ENCODE measurements around the gene ESPL1.

The ESPL1 gene

GRCh38 chr12:53267999-53268629 lies at the start of gene ESPL1:
Gene ESPL1, plus strand, starts transcription at chr12:53268299. Its CDS starts 468 bp downstream, at chr12:53268767.
- peak; percentile 81 for DNase-seq

GRCh38 chr12:53218551-53219291 lies 49.4 kb upstream of the ESPL1 start:
- DNase-seq, result no peak

DNA sequence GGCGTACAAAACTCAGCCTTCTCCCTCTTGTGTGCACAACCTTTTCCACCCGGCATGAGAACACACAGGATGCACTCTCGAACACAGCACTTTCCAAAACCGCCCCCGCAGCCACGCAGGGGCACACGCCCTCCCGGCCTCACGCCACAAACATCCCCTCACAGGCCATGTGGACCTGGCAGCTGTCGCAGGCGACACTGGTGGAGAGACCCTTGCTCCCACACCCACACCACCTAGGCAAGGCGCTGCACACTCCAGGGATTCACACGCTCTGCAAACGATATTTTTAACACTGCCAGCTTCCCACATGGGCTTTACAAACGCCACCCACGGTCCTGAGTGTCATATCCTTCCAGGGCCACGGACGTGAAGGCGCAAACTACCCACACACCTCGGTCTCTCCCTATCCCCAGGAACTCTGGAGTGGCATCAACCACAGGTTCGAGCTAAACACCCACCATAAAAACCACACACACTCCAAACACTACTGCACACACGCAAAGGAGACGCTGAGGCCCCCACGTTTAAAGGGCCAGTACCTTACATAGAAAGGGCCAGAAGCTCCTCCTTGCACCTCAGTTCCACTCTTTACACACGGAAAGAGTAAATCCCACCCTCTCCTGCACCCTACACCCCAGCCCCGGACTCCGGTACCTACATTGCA lies 48.7 kb upstream of the ESPL1 start:
- DNase-seq, result no peak

- peak; percentile 63 for DNase-seq
Measured at GRCh38 chr12:53219956-53220693, 48.0 kb upstream of the ESPL1 start.

DNA sequence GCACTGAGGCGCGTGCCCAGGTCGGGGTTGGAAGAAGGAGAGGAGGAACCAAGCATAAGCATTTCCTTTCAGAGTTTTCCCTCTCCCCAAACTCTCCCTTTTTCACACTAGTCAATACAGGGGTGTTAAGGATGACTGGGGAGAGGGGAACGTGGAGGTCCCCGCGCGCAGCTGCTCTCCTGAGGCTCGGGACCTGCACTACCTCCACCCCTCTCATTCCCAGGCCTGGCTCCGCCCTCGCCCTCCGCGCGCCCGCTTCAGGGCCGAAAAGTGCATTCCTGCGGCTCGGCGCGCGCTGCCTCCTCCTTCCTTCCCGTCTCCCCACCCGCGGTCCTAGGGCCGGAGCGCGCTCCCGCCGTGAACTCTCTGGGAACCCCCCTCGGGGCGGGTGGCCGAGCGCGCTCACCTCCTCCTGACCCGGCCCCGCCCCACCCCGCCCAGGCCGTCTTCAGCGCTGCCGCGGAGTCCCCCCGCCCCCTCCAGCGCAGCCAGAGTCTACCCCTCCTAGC lies 47.4 kb upstream of the ESPL1 start:
- peak; percentile 86 for DNase-seq

DNA sequence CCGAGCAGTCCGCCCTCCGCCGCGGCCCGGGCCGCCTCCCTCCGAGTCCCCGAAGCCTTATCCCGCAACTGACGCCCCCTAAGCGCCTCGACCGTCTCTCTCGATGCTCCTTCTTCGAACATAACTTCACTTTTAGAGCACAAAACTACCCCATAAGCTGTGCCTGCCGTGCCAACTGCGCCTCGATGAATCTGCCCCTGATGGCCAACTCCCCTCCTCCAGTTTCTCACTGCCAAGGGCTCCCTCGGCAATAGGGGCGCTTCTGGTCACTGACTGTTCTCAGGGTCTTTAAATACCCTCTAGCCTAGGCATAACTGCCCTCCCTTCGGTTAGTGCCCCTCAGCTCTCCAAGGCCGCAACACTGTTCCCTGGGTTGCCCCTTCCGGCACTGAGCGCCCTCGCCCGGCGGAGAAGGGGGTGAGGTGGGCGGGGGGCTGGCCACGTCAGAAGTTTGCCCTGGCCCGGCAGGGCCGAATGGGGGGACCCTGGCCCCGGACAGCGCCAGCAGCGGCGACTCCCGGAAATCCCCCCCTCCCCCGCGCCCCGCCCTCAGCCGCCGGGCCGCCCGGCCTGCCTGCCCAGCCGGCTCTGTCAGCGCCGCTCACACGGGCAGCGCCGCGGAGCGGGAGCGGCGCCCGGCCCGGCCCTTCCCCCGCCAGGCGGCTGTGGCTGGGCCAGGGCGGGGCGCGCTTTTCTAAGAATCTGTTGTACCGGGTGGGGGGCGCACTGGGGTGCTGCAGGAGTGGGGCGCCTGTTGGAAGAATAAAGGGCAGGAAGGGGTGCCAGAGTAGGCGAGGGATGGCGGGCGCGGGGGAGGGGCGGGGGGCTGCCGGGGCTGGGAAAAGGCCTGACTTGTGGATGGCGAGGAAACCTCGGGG lies 46.7 kb upstream of the ESPL1 start:
- DNase-seq, result peak; percentile 55

DNA sequence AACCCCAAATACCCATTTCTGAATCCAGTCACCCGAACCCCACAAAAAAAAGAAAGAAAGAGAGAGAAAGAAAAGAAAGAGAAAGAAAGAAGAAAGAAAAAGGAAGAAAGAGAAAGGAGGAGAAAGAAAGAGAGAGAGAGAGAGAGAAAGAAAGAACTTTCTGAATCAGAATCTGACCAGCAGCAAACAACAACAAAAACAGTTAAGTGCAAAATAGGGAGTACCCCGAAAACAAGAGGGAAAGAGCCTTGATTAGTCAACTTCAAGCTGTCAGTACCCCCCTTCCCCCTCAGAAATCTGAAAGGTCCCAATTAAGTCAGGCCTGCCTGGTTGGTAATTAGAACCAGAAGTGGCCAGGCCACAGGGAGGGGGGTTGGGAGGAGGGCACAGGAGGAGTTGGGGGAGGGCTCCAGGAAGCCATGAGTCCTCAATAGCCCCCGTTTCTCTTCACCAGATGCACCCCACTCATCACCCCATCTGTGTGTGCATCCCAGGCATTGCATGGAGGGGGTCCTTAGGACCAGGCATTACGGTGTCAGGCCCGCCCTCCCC lies 45.9 kb upstream of the ESPL1 start:
- DNase-seq, result no peak

GRCh38 chr12:53222806-53223261 lies 45.3 kb upstream of the ESPL1 start:
- no peak for DNase-seq

GRCh38 chr12:53223389-53224060 lies 44.6 kb upstream of the ESPL1 start:
- no peak for DNase-seq

DNA sequence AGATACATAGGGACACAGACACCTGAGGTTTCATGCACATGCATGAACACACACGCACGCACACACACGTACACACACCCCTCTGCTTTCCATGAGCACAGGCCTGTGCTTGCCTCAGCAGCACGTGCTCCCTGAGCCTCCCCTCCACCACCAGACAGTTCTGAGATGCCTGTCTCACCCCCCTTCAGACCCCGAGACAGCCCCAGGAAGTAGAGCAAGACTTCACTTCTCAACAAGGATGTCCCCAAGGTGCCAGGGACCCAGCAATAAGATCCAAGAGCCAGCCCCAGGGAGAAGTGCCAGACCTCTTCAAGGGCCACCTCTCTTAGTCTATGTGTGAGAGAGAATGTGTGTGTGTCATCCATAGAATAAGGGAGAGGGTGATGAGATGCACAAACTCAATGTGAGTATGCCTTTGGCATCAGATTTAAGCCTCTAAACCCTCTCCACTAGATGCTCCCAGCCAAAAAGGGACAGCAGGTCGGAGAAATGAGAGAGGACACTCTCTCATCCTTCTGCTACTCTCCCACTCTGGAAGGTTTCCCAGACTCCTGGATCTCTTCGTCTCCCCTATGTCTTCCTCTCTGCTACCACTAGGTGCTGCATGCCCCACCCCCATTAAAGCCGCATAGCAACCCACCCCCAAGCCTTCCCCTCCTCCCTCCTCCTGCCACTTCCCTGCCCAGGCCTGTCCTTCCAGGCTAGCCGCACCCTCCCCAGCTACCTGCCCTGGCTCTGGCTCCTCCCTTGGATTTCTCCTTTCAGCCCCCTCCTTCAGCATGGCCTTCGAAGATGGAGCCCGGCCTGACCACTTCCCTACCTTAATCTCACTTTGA lies 43.8 kb upstream of the ESPL1 start:
- no peak for DNase-seq

GRCh38 chr12:53224897-53225634 lies 43.0 kb upstream of the ESPL1 start:
- DNase-seq, result no peak

GRCh38 chr12:53225635-53226424 lies 42.3 kb upstream of the ESPL1 start:
- DNase-seq, result no peak

DNA sequence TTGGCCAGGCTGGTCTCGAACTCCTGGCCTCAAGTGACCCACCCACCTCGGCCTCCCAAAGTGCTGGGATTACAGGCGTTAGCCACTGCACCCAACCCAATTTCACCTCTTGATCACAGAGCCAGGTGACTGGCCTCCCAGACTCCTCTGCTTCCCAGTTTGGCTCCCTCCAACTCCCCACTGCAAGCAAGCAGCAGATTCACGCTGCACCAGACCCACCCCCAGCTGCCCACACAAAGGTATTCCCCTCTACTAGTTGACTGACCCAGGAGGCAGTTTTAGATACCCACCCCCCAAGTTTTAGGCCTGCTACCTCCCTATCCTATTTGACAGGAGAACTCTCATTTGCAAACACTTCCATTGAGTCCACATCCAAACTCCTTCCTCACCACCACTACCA lies 41.3 kb upstream of the ESPL1 start:
- no peak for DNase-seq

DNA sequence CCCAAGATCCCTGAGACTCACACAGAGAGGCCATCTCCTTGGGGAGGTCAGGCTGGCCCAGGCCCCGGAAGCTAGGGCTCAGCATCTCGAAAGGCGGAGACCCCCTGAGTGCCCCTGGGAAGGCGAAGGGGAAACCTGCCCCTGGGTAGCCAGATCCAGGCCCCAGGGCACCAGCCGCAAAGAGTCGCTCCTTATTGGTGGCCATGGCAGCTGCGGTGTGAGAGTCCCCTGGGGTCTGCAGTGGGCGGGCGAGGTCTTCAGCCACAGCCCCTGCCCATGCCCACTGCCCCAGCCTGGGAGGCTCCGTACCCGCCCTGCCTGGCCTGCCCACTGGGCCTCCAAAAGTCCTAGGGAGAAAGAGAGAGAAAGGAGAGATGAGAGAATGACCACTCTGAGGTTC lies 40.8 kb upstream of the ESPL1 start:
- DNase-seq, result no peak

DNA sequence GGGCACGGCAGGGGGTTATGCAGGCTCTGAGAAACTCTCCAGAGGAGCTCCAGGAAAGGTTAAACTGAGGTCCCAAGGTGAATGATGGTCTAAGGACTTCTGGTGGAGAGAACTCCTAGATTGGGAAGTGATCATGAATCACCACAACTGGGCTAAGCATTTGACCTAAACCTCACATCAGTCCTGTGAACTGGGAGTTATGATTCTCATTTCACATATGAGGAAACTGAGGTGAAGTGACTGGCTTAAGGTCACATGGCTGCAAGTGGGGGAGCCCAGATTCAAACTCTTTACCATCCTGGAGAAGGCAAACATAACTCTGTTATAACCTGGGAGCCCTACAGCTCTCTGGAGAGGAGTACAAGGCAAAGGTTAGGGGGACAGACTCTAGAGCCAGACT lies 40.3 kb upstream of the ESPL1 start:
- DNase-seq, result no peak

GRCh38 chr12:53229454-53229853 lies 38.6 kb upstream of the ESPL1 start:
- DNase-seq, result no peak

DNA sequence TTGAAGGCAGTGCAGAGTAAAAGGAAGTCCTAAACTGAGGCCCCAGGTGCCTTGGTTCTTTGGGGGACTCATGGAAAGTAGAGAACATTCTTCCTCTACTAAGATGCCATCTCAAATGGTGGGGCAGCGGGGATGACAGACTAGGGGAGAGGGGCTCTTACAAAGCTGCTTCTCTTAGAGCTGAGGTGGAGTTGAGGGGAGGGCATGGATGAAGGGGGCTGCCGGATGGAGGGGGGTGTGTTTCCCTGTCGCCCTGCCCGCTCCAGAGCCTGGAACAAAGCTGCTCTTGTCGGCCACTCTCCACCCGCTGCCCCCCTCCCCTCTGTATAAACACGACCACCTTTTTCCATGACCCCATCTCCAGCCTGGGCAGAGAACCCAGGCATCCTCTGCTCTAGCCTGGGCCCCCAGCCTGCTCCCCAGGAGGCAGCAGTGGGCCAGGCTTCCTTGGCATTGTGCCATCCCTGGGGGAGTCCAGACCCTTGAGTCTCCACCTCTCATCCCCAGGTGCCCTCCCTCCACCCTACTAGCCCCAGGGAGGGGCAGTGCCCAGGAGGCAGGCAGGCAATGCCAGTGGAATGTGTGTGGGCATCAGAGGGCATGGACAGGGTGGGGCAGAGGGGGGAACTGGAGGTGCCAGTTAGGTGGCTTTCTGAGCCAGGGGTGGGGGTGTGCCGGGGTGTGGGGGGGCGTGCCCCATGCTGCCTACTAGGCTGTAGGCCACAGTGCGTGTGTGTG lies 37.8 kb upstream of the ESPL1 start:
- peak; percentile 14 for DNase-seq

DNA sequence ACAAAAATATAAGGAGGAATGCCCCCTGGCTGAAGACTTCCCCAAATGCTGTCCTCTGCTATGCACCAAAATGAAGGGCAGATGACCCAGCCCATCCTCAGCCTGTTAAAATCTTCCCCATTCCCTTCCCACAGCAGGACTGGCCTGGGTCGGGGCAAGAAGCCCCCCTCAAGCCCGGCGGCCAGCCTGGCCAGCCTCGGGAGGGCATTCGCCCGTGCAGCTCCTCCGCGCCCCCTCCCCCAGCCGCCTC lies 36.5 kb upstream of the ESPL1 start:
- DNase-seq, result no peak
